ENCODE results near the gene AGBL4.

AGBL4 gene

DNA sequence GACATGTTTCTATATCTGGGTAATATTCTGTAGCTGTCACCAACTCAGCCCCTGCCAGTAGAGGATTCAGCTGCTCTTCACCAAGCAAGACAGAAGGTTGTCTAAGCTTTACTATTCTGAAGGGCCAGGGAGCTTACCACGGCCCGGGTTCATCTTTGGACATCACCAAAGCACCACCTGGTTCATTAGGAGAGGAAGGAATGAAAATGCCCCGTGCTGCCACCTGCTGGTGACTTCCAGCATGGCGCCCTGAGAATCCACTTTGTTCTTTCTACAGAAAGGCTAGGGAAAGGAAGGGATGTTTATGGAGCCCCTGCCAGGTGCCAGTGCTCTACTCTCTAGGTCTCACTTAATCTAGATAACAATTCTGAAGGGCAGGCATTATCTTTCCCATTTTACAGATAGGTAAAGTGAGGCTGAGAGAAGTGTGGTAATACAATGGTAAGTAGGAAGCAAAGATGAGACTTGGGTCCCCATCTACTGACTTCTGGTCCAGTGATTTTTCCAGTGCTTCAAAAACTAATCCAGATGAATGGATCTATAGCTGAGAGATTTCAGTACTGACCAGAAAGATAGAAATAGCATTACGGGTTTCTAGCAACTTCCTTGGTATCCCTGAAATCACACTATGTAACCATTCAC is 1326.6 kb downstream of the AGBL4 start:
- no peak overlapping the region for H3K4me3 ChIP-seq (ENCODE audit: low read depth, low read length)
- TF ChIP-seq, protein P1, sequence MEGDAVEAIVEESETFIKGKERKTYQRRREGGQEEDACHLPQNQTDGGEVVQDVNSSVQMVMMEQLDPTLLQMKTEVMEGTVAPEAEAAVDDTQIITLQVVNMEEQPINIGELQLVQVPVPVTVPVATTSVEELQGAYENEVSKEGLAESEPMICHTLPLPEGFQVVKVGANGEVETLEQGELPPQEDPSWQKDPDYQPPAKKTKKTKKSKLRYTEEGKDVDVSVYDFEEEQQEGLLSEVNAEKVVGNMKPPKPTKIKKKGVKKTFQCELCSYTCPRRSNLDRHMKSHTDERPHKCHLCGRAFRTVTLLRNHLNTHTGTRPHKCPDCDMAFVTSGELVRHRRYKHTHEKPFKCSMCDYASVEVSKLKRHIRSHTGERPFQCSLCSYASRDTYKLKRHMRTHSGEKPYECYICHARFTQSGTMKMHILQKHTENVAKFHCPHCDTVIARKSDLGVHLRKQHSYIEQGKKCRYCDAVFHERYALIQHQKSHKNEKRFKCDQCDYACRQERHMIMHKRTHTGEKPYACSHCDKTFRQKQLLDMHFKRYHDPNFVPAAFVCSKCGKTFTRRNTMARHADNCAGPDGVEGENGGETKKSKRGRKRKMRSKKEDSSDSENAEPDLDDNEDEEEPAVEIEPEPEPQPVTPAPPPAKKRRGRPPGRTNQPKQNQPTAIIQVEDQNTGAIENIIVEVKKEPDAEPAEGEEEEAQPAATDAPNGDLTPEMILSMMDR (conservative IDR thresholded peaks at IDR 0.05; ENCODE audit: low read depth, low read length): peak; percentile 94
- DNase-seq (ENCODE audit: low read depth): peak; percentile 55

DNA sequence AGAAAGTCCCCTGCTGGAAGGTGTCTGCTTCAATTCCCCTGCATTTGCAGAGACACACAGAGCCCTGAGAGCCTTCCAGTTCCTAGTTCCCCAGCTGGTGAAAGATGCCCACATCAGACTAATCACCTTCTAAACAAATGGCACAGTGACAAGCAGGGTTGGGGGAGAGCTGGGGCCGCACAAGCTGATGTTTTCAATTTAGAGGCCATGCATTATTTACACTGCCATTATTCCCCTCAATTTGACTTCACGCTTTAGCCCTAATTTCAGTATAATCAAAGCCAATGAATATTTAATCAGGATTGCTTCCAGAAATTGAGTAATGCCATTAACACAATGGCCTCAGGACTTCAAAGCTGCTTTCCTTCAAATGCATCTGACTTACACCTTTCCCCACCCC is 1328.6 kb downstream of the AGBL4 start:
- no peak for DNase-seq (ENCODE audit: low read depth)
- H3K4me3 ChIP-seq (ENCODE audit: low read depth, low read length): no peak overlapping the region
- TF ChIP-seq, protein P1 (conservative IDR thresholded peaks at IDR 0.05; ENCODE audit: low read depth, low read length): no peak

DNA sequence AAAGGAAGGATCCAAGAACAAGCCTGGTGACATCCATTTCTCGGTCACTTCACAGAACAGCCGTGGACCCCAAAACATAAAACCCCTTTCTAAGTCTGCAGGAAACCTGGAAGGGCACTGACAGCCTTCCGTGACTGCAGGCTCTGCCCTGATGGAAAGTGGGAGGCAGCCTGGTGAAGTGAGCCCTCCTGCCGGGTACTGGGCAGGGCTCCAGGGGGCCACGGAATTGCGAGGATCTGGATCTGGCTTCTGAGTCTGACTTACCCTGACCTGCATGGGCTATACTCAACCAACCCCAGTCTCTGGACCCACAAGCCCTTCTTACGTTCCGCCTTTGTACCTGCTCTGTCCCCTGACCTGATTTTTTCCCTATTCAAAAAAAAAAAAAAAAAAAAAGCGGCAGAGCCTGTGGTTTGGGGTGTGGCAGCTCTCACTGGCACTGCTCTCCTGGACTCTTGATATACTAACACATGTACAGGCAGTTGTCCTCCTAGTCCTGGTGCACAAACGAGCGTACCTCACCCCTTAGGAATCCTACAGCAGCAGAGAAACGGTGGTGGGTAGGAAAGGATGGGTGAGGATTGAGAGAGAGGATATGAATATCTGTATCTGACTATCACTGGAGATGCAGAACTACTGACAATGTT is 1330.0 kb downstream of the AGBL4 start:
- TF ChIP-seq, protein P1 (conservative IDR thresholded peaks at IDR 0.05; ENCODE audit: low read depth, low read length): no peak
- DNase-seq (ENCODE audit: low read depth): no peak
- H3K4me3 ChIP-seq (ENCODE audit: low read depth, low read length): no peak overlapping the region

DNA sequence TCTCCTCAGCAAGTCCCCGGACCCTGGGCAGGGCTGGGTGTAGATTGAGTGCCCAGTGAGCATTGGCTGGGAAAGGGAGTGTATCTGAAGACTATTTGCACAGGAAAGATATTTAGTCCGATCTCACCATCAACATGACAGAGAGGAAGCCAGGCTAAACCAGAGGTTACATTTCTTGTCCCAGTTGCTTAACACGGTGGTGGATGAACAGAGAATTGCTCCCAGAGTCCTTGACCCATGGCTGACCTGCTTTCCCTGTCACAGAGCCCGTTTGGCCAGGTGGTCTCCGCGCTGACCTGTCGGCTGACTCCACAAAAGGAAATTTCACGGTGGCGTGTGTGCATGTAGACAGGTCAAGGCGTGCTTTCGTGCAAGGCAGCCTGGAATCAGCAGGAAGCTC is 1330.6 kb downstream of the AGBL4 start:
- TF ChIP-seq, protein P1 (conservative IDR thresholded peaks at IDR 0.05; ENCODE audit: low read depth, low read length): no peak
- DNase-seq (ENCODE audit: low read depth): no peak
- no peak overlapping the region for H3K4me3 ChIP-seq (ENCODE audit: low read depth, low read length)

DNA sequence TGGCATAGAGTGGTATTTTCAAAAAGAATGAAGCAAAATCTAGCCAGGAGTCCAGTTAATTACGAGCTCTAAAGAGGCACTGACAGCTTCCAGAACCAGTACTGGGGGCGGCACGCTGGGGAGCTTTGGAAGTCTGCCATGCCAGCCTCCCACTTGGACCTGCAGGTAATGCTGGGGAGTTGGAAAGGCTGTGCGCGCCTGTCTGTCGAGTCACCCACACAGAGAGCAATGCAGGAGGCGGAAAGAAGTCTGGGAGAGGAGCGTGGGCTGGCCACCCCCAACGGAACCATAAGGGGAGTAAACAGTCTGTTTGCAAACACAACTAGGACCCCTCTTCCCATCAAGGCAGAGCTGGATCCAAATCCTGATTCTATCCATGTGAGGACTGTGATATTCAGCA is 1331.5 kb downstream of the AGBL4 start:
- TF ChIP-seq, protein P1 (conservative IDR thresholded peaks at IDR 0.05; ENCODE audit: low read depth, low read length): no peak
- no peak for DNase-seq (ENCODE audit: low read depth)
- H3K4me3 ChIP-seq (ENCODE audit: low read depth, low read length): no peak overlapping the region

DNA sequence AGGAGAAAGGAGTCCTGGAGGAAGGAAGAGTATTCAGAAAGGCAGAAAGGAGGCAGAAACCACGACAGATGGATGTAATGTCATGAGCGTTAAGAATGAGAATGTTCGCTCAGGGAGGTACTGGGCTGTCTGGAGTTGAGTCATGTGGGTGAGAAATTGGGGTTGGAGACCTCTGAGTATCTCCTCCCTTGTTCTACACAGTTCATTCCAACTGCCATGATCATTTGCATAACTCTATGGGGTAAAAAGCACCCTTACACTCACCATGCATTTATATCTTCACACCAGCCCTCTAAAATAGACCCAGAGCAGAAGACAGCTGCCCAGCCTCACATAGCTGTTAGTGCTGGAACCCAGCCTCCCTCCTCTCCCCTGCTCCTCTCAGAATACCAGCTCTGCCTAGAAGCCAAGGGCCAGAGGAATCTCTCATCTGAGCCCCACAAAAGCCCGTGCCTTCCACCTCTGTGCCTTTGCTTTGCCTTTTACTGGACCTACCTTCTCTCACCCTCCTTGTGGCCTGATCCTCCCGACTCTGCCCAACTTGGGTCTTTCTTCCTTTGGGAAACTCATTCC is 1332.2 kb downstream of the AGBL4 start:
- no peak for DNase-seq (ENCODE audit: low read depth)
- H3K4me3 ChIP-seq (ENCODE audit: low read depth, low read length): no peak overlapping the region
- TF ChIP-seq, protein P1 (conservative IDR thresholded peaks at IDR 0.05; ENCODE audit: low read depth, low read length): no peak

Measured in choroid plexus epithelial cell (primary cell).